ENCODE measurements around the gene ASB2.

GRCh38 chr14:93997082-93997481 is 20.7 kb upstream of the ASB2 start, which contains the start of gene CCDC197:
- no peak for TF ChIP-seq CTCF (conservative IDR thresholded peaks at IDR 0.05)
- TF ChIP-seq ZFX (IDR thresholded peaks at IDR 0.05) = no peak
